ENCODE data around the gene PTPN7.

- TF ChIP-seq CTCF (IDR thresholded peaks at IDR 0.05) (no peak), POLR2A (IDR thresholded peaks at IDR 0.05) (no peak)
Observed at GRCh38 chr1:202186327-202186726, 25.9 kb upstream of the PTPN7 start.
